ENCODE measurements around the gene FOXP2. TPM values are rescaled to one million over a fixed set of nuclear protein-coding genes. Genes with fewer than 3 reads are reported as not detected.

Gene FOXP2
- total and polyA plus RNA-seq, 2 donors (not counting 3 experiments of a cell fraction or from before 2014, with no cell fraction given): 0.37 to 2.7 TPM

DNA sequence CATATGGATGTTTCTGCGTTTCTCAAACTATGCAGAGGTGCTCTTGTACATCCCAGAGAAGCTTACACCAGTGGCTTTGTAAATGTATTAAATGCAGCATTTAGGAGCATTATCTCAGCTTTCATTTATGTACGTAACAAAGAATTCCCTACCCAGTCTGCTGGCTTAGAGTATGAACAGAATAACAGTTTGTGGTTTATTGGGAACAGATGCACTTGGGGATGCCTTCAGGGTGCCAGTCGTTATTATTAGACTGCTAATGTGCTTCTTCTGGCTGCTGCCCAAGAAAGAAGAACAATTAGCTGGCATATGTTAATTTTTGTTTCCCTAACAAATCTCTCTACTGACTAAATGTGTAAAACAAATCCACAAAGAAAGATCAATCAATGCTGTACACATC lies 241.9 kb downstream of the FOXP2 start:
- FAIRE-seq (no peak), DNase-seq (ENCODE audit: low read depth, low spot score) (no peak)
- intact Hi-C loops (cut with micrococcal nuclease) (no loop called here), dilution Hi-C loops (cut with MboI; ENCODE audit: extremely low pct_ligation_motif_present, low sequenced_read_pairs) (no loop called here)
- POLR2A ChIA-PET: no interaction called here
- TF ChIP-seq, protein P1, sequence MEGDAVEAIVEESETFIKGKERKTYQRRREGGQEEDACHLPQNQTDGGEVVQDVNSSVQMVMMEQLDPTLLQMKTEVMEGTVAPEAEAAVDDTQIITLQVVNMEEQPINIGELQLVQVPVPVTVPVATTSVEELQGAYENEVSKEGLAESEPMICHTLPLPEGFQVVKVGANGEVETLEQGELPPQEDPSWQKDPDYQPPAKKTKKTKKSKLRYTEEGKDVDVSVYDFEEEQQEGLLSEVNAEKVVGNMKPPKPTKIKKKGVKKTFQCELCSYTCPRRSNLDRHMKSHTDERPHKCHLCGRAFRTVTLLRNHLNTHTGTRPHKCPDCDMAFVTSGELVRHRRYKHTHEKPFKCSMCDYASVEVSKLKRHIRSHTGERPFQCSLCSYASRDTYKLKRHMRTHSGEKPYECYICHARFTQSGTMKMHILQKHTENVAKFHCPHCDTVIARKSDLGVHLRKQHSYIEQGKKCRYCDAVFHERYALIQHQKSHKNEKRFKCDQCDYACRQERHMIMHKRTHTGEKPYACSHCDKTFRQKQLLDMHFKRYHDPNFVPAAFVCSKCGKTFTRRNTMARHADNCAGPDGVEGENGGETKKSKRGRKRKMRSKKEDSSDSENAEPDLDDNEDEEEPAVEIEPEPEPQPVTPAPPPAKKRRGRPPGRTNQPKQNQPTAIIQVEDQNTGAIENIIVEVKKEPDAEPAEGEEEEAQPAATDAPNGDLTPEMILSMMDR (IDR thresholded peaks at IDR 0.05; ENCODE audit: extremely low read depth in 1 of 2, insufficient read depth in 1 of 2, low read depth in 1 of 2, low read length in 2 of 2): no peak
- TF ChIP-seq, protein P2, sequence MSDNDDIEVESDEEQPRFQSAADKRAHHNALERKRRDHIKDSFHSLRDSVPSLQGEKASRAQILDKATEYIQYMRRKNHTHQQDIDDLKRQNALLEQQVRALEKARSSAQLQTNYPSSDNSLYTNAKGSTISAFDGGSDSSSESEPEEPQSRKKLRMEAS (IDR thresholded peaks at IDR 0.05; ENCODE audit: insufficient read depth, insufficient read length): no peak
- TF ChIP-seq JUN (IDR thresholded peaks at IDR 0.05; ENCODE audit: borderline replicate concordance, insufficient read depth, insufficient read length, low read depth): no peak
- TF ChIP-seq FOS (IDR thresholded peaks at IDR 0.05; ENCODE audit: borderline replicate concordance, insufficient read depth, low read length): no peak
- no peak for TF ChIP-seq EZH2 (IDR thresholded peaks at IDR 0.05; ENCODE audit: borderline replicate concordance, low read depth, low read length, severe bottlenecking)
- no peak for TF ChIP-seq GATA2 (IDR thresholded peaks at IDR 0.05; ENCODE audit: insufficient read depth, insufficient read length, low read depth, low read length)
- no peak for TF ChIP-seq POLR2A (IDR thresholded peaks at IDR 0.05; ENCODE audit: low read depth, low read length)
- no peak for TF ChIP-seq MYC (IDR thresholded peaks at IDR 0.05; ENCODE audit: low read depth, low read length)
- TF ChIP-seq POLR2AphosphoS5 (IDR thresholded peaks at IDR 0.05; ENCODE audit: insufficient read depth, low read depth, low read length): no peak
- CTCF ChIA-PET: interaction anchor here (1.2 to 2.2 kb wide), 2 partner anchors 230 to 575 kb away, joined by 3 to 6 read pairs; no protein-coding TSS in a partner anchor
- Histone ChIP-seq H3K36me3 (ENCODE audit: control insufficient read depth in 2 of 2, extremely low read depth in 1 of 2, insufficient read depth in 2 of 2, low read length in 2 of 2) (no peaks in the 10 kb centered on the region), H2AFZ (ENCODE audit: low read depth, low read length) (no peak overlapping the region), H3K9me3 (replicated peaks; ENCODE audit: control insufficient read depth, insufficient read depth, low read length) (no peaks in the 10 kb centered on the region), H3K9me1 (replicated peaks; ENCODE audit: control insufficient read depth, extremely low read depth, insufficient read depth, low read length) (no peaks in the 10 kb centered on the region), H3K9ac (replicated peaks; ENCODE audit: extremely low read depth, insufficient read depth, low read length) (no peak overlapping the region), H3K4me1 (ENCODE audit: control insufficient read depth, extremely low read depth, insufficient read depth, low read length) (no peaks in the 10 kb centered on the region), H3K4me3 (replicated peaks in 1 of 3; ENCODE audit: insufficient read depth in 1 of 3, low read depth in 1 of 3, low read length in 3 of 3) (no peak overlapping the region), H3K4me2 (ENCODE audit: insufficient read depth, low read length) (no peak overlapping the region), H4K20me1 (replicated peaks; ENCODE audit: control insufficient read depth, extremely low read depth, insufficient read depth, low read length) (no peaks in the 10 kb centered on the region), H3K79me2 (ENCODE audit: control insufficient read depth, insufficient read depth, low read length) (no peaks in the 10 kb centered on the region), H3K27me3 (ENCODE audit: control insufficient read depth in 2 of 2, insufficient read depth in 2 of 2, low read length in 2 of 2) (no peaks in the 10 kb centered on the region), H3K27ac (ENCODE audit: insufficient read depth, low read depth, low read length) (no peak overlapping the region)
- no TSS peak for BruUV-seq (replicated peaks)

All from endothelial cell of umbilical vein (primary cell).